Measurements from ENCODE around the gene CCNC. TPM values are rescaled to one million over a fixed set of nuclear protein-coding genes. Genes with fewer than 3 reads are reported as not detected.

Gene CCNC
- polyA plus RNA-seq, 1 donor (not counting 4 experiments of a cell fraction or from before 2014, with no cell fraction given): 103 TPM

DNA sequence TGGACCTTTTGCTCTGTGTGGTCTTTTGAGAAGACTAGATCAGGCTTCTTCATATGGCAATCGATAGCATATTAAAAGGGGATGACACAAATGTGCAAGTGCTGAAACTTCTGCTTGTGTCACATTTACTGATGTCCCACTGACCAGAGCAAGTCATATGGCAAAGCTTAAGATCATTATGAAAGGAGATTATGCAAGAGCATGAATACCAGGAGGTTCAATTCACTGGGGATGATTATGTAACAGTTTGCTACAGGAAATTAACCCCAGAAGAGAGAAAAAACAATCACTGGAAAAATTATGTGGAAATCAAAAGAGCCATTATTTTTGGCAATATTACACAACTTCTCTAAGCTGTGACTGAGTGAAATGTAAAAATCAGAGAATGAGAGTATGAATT, 24.4 kb upstream of the CCNC start:
- Histone ChIP-seq H3K9me1 (ENCODE audit: control insufficient read depth, extremely low read depth, insufficient read depth, low read length) (no peaks in the 10 kb centered on the region), H3K4me1 (ENCODE audit: control insufficient read depth, extremely low read depth, insufficient read depth, low read length) (no peaks in the 10 kb centered on the region), H3K4me2 (ENCODE audit: control insufficient read depth, extremely low read depth, insufficient read depth, low read depth, low read length) (no peak overlapping the region), H3K27ac (ENCODE audit: control insufficient read depth, insufficient read depth, low read length) (no peak overlapping the region), H3K36me3 (ENCODE audit: control insufficient read depth in 2 of 2, extremely low read depth in 1 of 2, insufficient read depth in 2 of 2, low read length in 2 of 2) (no peaks in the 10 kb centered on the region), H2AFZ (ENCODE audit: control insufficient read depth, low read length) (no peak overlapping the region), H3K79me2 (ENCODE audit: control insufficient read depth, insufficient read depth, low read length) (no peaks in the 10 kb centered on the region), H3K27me3 (ENCODE audit: control insufficient read depth, extremely low read depth, insufficient read depth, low read length) (peaks cover 84% of the 10 kb centered on the region), H3K9me3 (ENCODE audit: control insufficient read depth, low read depth, low read length) (no peaks in the 10 kb centered on the region), H3K4me3 (ENCODE audit: control insufficient read depth in 2 of 3, extremely low read depth in 1 of 3, insufficient read depth in 2 of 3, low read depth in 1 of 3, low read length in 3 of 3) (no peak overlapping the region), H4K20me1 (ENCODE audit: control insufficient read depth, extremely low read depth, insufficient read depth, low read length) (no peaks in the 10 kb centered on the region), H3K9ac (ENCODE audit: control insufficient read depth, extremely low read depth, insufficient read depth, low read length) (no peak overlapping the region)
- dilution Hi-C loops (cut with MboI; ENCODE audit: extremely low pct_ligation_motif_present, low sequenced_read_pairs): no loop called here
- DNase-seq (ENCODE audit: low read depth, low spot score): no peak
- FAIRE-seq: no peak
- TF ChIP-seq EZH2 (IDR thresholded peaks at IDR 0.05; ENCODE audit: low read length): no peak
- TF ChIP-seq, protein P1, sequence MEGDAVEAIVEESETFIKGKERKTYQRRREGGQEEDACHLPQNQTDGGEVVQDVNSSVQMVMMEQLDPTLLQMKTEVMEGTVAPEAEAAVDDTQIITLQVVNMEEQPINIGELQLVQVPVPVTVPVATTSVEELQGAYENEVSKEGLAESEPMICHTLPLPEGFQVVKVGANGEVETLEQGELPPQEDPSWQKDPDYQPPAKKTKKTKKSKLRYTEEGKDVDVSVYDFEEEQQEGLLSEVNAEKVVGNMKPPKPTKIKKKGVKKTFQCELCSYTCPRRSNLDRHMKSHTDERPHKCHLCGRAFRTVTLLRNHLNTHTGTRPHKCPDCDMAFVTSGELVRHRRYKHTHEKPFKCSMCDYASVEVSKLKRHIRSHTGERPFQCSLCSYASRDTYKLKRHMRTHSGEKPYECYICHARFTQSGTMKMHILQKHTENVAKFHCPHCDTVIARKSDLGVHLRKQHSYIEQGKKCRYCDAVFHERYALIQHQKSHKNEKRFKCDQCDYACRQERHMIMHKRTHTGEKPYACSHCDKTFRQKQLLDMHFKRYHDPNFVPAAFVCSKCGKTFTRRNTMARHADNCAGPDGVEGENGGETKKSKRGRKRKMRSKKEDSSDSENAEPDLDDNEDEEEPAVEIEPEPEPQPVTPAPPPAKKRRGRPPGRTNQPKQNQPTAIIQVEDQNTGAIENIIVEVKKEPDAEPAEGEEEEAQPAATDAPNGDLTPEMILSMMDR (optimal IDR thresholded peaks at IDR 0.05 in 1 of 3, IDR thresholded peaks at IDR 0.05 in 1 of 3, conservative IDR thresholded peaks at IDR 0.05 in 1 of 3; ENCODE audit: extremely low read depth in 1 of 3, insufficient read depth in 2 of 3, low read length in 3 of 3): no peak

DNA sequence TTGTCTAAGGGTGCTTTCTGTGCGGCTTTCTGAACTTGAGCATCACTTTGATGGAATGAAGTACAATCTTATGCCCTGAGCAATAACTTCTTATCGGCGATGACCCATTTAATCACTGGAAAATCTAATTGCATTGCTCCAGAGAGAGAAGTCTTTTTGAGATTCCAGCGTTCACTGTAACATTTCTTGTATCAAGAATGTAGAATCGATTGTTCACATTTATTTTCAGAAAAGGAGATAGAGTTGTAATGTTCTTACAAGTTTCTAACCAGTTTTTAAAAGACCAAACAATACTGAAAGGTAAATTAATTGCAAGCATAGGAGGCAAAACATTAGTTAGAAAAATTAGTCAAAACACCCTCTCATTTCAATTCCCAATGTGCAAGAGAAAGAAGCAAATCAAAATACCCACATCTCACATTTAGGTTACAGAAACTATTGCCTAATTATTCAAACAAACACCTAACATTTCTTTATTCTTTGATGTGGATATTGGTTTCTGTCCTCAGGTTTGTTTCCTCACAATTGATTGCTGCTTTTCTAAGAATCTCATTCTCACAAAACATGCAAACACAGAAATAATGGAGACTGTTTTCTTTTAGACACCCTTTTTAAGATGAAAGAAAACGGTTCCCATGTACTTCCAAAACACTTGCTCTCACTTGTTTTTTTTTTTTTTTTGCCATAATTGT, 23.4 kb upstream of the CCNC start:
- H4K20me1 ChIP-seq (ENCODE audit: control insufficient read depth, extremely low read depth, insufficient read depth, low read length): no peaks in the 10 kb centered on the region
- dilution Hi-C loops (cut with MboI; ENCODE audit: extremely low pct_ligation_motif_present, low sequenced_read_pairs): no loop called here
- H3K9ac ChIP-seq (ENCODE audit: control insufficient read depth, extremely low read depth, insufficient read depth, low read length): no peak overlapping the region
- no peak overlapping the region for H3K4me2 ChIP-seq (ENCODE audit: control insufficient read depth, extremely low read depth, insufficient read depth, low read depth, low read length)
- H3K27me3 ChIP-seq (ENCODE audit: control insufficient read depth, extremely low read depth, insufficient read depth, low read length): peaks cover 84% of the 10 kb centered on the region
- no peaks in the 10 kb centered on the region for H3K36me3 ChIP-seq (ENCODE audit: control insufficient read depth in 2 of 2, extremely low read depth in 1 of 2, insufficient read depth in 2 of 2, low read length in 2 of 2)
- DNase-seq (ENCODE audit: low read depth, low spot score) (no peak), FAIRE-seq (no peak)
- no peaks in the 10 kb centered on the region for H3K79me2 ChIP-seq (ENCODE audit: control insufficient read depth, insufficient read depth, low read length)
- H3K27ac ChIP-seq (ENCODE audit: control insufficient read depth, insufficient read depth, low read length): no peak overlapping the region
- no peak overlapping the region for H2AFZ ChIP-seq (ENCODE audit: control insufficient read depth, low read length)
- no peaks in the 10 kb centered on the region for H3K9me1 ChIP-seq (ENCODE audit: control insufficient read depth, extremely low read depth, insufficient read depth, low read length)
- no peak overlapping the region for H3K4me3 ChIP-seq (ENCODE audit: control insufficient read depth in 2 of 3, extremely low read depth in 1 of 3, insufficient read depth in 2 of 3, low read depth in 1 of 3, low read length in 3 of 3)
- TF ChIP-seq, protein P1 (optimal IDR thresholded peaks at IDR 0.05 in 1 of 3, IDR thresholded peaks at IDR 0.05 in 1 of 3, conservative IDR thresholded peaks at IDR 0.05 in 1 of 3; ENCODE audit: extremely low read depth in 1 of 3, insufficient read depth in 2 of 3, low read length in 3 of 3): no peak
- TF ChIP-seq EZH2 (IDR thresholded peaks at IDR 0.05; ENCODE audit: low read length): no peak
- H3K9me3 ChIP-seq (ENCODE audit: control insufficient read depth, low read depth, low read length): no peaks in the 10 kb centered on the region
- no peaks in the 10 kb centered on the region for H3K4me1 ChIP-seq (ENCODE audit: control insufficient read depth, extremely low read depth, insufficient read depth, low read length)

Measured in keratinocyte (primary cell).